ENCODE measurements around the gene PGF.

DNA sequence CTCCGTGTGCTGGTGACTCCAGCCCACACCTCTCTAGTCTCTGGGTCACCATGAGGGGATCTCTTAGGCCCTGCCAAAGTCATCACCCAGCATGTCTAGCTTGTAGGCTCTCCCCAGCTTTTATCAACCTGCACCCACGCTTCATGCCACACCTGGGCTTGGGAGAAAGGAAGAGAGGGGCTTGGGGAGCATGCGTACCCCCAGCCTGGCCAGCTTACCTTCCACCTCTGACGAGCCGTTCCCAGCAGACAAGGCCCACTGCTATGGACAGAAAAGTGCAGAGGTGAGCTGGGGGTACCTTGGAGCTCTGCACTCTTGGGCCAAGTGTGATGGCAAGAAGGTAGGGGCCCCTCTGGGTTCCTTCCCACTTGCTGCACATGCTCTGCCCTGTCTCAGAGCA is 1.7 kb downstream of the PGF start:
- TF ChIP-seq POLR2A (IDR thresholded peaks at IDR 0.05), result no peak
- TF ChIP-seq, protein P1, sequence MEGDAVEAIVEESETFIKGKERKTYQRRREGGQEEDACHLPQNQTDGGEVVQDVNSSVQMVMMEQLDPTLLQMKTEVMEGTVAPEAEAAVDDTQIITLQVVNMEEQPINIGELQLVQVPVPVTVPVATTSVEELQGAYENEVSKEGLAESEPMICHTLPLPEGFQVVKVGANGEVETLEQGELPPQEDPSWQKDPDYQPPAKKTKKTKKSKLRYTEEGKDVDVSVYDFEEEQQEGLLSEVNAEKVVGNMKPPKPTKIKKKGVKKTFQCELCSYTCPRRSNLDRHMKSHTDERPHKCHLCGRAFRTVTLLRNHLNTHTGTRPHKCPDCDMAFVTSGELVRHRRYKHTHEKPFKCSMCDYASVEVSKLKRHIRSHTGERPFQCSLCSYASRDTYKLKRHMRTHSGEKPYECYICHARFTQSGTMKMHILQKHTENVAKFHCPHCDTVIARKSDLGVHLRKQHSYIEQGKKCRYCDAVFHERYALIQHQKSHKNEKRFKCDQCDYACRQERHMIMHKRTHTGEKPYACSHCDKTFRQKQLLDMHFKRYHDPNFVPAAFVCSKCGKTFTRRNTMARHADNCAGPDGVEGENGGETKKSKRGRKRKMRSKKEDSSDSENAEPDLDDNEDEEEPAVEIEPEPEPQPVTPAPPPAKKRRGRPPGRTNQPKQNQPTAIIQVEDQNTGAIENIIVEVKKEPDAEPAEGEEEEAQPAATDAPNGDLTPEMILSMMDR (IDR thresholded peaks at IDR 0.05), result no peak
- TF ChIP-seq POLR2AphosphoS5 (IDR thresholded peaks at IDR 0.05), result no peak

Measured in transverse colon (tissue), 4 donors.